HG02759 (cell line): Measurements from ENCODE around the gene MBNL2.

Experiments used
- ATAC-seq: cut with Tn5 transposase; IDR thresholded peaks from one replicate; pipeline ENCODE4 v1.9.1; 2021; ENCODE audit warnings: mild to moderate bottlenecking, moderate library complexity; ENCODE audit not compliant: unreplicated experiment

Gene MBNL2

DNA sequence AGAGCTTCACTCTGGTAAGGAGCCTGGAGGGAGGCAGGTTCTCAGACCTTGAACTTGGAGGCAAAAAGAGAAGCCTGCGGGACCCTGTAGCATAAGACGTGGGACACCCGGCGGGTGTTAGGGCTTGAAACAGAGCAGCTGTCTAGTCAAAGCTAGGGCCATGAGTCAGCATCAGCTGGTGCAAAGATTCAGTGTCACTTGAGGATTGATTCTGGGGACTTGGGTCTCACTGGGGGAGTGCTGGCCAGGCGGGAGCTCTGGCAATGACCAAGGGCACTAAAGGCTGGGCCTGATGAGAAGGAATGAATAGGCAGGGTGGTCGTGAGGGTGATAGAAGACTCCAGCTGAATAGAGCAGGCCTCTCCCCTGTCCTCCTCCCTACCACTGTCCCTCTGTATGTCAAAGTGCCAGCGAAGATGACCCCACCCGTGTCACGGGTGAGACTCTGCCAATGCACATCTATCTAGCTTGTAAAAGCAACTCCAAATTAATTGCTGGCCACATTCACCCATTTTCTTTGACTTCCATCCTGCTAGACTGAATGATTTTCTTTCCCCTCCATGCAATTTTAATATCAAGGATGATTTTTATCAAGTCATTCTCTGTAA lies 97.1 kb downstream of the MBNL2 start:
- ATAC-seq: no peak

DNA sequence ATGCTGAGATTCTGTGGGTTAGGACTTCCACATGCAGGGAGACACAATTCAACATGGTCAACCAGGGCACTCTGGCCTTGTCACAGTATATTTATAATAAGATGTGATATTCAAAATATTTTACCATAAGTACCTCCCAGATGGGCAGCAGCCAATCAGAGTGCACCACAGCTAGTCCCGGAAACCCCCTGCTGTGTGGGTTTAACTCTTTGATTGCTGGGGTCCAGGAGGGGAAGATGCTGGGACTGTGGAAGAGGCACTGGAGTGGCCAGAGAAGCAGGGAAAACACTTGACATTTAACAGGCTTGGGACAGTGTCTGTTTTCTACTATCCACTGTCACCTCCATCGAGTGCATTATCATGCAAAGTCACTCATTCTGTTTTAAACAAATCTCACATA lies 99.0 kb downstream of the MBNL2 start:
- ATAC-seq: no peak

DNA sequence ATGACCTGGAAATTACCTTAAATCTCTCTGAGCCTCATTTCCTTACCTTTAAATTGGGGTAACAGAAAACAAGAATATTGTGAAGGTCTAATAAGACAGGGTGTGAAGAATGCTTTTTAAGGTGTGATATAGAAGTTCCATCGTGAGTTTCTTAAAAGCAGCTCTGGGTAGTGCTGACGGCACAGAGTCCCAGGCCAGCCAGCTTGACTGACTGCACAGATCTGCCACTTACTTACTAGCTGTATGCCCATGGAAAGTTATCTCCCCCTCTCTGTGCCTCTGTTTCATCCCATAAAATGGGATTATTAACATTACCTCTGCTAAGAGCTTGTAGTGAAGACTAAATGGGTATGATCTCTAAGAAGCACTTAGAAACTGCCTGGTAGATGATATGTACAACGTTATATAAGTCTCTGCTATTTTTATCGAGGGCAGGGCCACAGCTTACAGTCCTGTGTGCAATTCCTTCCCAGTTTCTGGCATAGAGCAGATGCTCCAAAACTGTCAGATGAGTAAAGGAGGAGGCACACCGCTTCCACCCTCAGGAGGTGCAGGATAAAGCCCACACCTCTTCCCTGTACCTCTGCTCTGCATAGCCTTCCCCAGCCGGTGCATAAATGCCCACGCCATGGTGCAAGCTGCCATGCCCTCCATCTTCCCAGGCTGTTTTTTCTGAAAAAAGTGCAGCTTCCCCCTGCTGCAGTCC lies 99.6 kb downstream of the MBNL2 start:
- ATAC-seq: no peak

DNA sequence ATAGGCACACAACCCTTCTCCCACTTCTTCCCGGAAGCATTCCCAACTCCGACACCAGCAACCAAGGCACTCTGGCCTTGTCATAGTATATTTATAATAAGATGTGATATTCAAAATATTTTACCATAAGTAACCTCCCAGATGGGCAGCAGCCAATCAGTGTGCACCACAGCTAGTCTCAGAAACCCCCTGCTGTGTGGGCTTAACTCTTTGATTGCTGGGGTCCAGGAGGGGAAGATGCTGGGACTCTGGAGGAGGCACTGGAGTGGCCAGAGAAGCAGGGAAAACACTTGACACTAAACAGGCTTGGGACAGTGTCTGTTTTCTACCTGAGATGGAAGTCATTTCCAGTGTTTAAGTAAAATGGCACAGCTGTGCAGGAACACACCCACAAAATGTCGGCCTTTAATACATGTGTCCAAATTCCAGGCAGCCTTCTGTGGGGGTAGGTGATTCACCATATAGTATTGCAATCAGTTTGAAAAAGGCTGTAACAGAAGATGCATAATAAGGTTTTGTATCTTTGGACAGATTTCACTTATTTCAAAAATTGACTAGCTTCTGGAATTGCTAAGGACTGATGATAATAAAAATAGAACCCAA lies 100.7 kb downstream of the MBNL2 start:
- ATAC-seq: no peak

DNA sequence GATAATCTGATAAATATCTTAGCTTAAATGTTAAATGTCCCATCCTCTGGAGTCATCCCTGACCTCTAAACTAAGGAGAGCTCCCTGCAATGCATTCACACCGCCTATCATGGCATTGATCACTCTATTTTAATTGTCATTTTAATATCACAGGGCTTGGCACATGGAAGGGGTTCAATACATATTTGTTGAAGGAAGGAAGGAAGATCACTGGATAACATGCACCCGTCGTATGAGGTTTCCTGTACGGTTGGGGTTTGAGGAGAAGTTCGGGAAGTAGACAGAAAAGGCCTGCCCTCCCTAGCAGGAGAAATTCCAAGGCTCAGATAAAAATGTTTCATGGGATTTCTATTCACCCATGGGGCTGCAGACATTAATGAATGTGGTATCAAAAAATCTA lies 102.0 kb downstream of the MBNL2 start:
- ATAC-seq: no peak

DNA sequence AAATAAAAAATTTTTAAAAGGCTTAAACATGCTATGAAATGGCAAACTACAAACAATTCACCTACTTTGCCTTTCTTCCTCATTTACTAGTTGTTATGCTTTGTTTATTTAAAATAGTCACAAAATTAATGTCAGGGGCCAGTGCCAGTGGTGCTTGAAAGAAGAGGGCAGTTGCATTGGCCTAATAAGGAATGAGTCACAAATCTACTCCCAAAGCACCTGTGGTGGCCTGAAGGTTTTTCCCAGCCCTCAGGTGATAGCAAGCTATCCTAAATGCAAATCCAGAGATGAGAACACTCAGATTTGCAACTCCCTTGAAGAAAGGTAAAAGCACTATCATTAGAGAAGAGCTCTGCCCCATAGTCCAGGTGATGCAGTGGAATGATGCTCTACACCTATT lies 103.6 kb downstream of the MBNL2 start:
- no peak for ATAC-seq

DNA sequence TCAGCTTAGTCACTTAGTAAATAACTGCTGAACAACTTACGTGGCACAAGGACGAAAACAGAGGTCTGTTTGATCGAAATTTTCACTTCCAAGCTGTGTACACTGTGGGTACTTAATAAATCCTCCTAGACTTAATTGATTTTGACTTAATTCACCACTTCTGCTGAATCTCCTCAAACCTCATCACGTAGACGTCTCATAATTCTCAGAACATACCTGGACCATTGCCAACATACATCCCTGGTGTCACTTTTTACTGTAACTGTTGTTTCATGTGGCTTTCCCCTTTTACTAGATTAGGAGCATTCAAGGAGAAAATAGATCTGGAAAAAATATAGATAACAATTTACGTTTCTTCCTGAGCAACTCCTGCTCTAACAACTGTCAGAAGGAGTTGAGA lies 105.0 kb downstream of the MBNL2 start:
- no peak for ATAC-seq

DNA sequence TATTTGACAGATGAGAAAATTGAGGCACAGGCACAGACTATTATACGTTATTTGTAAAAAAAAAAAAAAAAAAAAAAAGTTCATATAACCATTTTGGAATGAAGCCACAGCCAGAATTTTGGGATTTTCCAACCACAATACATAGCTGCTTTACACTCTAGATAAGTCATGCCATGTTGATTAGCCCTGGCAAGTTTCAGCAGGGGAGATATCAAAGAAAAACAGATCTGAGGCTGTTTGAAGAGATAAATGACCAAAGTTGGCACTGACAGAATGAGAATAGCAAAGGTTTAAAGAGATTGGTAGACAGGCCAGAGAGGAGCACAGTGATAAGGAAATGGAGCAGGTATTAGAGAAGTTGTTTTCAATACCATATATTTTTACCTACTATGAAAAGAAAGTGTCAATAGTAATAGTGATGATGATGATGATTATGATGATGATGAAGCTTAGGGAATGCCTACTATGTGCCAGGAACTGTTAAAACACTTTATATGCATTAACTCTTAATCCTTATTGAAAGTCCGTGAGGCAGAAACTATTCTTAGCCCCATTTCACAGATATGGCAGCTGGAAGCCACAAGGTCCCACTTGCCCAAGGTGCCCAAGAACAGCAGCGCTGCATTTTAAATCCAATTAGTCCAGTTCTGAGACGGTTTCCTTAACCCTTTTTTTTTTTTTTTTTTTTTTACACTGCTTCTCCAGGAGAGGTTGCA lies 105.5 kb downstream of the MBNL2 start:
- ATAC-seq: no peak

DNA sequence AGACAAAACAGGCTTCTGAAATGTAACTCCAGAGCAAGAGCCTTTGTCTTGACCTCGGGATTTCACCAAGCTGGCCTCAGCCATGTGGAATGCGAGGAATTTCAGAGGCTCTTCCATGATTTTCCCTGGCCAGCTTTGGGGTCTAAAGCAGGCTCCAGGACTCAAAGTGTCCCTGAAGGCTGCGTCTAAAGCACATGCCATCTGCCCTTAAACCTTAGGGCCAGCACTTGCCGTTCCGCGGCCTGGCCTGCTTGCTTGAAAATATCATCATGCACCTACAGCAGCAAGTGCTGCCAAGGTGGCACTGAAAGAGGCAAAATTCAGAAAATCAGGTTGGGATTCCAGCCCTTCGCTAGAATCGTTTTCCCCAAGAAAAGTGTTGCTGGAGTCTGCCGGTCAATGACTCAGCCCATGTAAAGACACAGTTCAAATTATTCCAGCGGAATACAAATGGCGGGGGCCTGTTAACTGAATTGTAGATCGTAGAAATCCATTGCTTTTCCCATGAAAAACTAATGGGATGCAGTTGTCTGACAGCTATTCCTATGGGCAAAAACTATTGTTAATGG lies 106.2 kb downstream of the MBNL2 start:
- no peak for ATAC-seq

DNA sequence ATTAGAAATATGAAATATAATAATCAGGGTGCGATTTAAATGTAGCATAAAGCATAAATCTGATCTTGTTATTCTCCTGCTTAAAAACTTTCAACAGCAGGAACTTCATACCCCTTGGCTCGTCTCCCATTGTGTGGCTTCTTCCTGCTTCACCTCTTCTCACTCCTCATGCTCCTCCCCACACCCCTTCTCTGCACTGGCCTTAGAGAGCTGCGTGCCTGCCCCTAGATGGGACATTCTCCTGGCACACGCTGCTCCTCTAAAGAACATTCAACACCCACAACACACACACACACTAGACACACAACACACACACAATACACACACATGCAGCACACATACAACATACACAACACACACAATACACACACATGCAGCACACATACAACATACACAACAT lies 107.2 kb downstream of the MBNL2 start:
- no peak for ATAC-seq

DNA sequence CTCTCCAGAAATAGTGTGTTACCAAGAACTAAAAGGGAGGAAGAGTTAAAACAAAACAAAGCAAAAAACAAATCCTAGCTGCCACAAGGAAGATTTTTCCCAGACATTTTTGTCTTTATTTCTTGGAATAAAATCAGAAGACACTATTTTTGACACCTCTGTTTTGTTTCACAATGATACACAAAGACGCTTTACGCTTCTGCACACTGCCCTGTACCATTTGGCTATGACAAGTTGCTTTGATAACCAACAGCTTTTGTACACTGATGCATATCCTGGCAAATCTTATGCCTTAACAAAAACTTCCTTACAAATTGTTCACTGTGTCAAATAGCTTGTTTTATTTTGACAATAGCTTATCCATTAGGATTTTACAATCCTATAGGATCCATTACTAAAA lies 108.3 kb downstream of the MBNL2 start:
- ATAC-seq: no peak

DNA sequence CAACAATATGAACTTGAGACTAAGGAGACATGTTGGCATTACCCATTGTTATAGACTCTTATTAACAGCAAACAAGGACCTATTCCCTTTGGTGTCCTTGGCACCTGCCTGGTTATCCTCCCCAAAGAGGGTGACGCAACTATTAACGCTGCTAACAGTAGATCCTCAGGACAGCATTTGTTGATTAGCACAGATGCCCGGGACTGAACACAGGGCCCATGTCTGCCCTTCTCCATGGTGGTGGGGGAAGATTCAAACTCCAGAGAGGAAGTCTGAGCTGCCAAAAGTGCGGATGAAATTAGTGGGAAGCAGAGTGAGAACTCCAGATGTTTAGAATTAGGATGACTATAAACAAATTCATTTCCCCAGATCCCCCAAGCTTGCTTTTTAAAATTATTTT lies 110.6 kb downstream of the MBNL2 start:
- no peak for ATAC-seq

DNA sequence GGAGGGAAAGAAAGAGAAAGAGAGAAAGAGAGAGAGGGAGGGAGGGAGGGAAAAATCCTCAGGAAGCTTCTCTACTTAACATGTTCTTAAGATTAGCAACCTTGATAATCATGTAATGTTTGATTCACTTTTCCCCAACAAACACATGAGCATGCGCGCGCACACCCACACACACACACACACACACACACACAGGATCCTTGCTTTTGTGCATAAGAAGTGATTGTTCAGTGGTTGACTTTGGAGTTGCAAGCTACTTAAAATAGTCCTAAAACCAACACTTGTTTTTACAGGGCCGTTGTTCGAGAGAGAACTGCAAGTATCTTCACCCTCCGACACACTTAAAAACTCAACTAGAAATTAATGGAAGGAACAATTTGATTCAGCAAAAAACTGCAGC lies 111.8 kb downstream of the MBNL2 start:
- ATAC-seq: no peak

DNA sequence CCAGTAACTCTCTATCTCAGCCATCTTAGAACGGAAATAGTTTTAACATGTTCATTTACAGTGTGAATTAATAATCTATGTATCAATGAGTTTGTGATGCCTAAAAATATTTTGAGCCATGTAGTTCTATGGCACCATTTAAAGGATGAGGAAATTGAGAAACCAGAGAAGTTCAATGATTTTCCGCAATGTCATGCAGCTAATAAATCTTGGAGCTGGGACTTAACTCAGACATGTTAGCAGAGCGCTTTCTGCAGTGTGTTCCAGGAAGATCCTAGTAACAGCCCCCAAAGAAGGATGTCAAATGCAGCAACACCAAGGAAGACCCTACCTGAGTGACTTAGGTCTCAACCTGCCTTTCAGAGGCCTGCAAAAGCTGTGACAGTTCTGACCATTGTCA lies 112.6 kb downstream of the MBNL2 start:
- ATAC-seq: no peak

DNA sequence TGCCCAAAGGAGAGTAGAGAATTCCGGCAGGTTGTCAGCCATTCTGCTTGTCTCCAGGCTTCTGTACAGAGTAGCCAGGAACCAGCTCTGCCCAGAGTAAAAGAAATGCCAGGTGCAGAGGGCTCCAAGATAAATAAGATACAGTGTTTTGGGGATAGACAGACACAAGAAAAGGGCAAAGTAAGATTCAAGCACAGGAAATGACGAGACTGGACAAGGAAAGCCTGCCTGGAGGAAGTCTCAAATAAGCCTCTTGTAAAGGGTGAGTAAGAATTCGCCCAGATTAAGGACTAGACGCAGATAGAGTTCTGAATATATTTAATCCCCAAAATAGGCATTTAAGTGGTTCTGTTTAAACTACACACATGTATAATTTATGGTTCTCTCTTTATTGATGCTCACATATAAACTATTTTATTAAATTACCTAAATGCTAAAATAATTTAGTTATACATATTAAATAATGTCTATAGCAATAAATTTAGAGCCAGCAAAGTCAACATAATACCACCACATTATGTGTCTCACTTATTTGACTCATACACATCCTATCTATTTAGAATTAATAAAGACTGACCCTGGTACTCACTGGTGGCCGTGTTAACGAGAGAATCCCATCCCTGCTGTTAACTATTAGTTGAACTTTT lies 113.5 kb downstream of the MBNL2 start:
- no peak for ATAC-seq

DNA sequence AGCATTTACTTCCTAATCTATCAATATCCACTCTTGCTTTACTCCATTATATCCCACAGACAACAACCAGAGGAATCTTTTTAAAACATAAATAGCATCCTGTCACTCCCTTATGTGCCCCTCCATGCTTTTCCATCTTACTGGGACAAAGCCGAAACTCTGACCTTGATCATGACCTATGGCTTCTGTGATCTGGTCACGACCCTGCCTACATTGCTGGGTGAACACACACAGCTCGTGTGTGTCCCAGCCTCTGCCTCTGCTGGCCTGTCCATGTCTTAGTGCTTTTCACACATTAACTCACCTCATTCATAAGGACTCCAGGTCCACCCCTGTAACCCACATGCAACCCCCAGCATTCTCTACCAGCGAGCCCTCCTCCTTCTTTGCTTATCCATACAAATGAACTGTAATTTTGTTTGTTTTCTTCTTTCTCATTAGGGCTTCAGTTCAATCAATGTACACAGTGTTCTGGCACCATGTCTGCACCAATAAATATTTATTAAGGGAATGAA lies 115.9 kb downstream of the MBNL2 start:
- ATAC-seq: no peak

DNA sequence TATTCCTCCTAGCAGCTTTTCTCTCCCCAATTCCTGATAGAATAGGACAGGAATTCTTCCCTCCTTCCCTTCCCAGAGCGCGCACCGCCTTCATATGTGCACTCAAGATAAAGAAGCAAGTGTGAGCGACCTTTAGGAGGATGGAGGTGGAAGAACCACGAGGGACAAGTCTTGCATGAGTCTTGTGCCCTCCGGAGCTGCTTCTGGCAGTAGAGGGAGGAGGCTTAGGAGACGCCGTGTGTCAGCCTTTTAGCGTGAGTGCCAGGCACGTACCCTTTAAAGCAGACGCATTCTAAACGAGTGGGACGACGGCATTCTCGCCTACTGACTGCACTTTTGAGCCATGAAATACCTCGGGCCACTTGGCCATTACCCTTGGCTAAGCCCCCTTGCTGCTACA lies 116.4 kb downstream of the MBNL2 start:
- ATAC-seq: no peak

DNA sequence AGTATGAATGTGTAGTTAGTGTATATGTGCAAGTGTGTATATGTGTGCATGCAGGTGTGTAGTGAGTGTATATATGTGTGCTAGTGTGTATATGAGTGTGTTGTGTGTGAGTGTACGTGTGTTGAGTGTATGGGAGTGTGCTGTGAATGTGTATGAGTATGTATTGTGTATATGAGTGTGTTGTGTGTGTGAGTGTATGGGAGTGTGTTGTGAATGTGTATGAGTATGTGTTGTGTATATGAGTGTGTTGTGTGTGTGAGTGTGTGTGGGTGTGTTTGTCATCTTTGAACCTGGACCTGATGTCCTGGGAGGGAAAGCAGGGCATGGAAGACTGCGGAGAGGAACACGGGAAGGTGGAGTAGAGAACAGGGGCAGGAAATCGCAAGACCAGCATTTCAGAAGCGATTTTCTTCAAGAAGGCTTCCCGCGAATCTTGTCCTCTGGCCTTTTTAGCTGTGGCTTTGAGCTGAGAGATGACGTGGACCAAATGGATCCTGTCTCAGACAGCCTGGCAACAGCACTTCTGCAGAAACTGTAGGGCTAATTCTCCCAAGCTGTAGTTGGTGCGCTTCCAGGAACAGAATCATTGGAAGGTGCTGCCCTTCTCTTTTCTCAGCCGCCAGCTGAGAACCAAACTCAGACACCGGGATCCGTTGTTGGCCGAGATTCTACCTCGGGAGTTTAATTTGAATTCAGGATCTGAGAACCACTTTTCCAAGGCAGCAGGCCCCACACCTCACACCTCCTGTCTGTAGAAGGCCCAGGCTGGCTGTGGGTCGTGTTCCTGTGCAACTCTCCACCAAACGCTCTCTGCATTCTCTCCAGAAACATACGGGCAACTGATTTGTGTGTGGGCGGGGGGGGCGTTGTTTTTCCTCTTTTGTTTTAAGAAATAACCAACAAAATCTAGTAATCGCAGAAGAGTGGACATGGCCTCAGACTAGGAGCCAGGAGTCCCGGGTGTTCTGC lies 117.2 kb downstream of the MBNL2 start:
- ATAC-seq: no peak

DNA sequence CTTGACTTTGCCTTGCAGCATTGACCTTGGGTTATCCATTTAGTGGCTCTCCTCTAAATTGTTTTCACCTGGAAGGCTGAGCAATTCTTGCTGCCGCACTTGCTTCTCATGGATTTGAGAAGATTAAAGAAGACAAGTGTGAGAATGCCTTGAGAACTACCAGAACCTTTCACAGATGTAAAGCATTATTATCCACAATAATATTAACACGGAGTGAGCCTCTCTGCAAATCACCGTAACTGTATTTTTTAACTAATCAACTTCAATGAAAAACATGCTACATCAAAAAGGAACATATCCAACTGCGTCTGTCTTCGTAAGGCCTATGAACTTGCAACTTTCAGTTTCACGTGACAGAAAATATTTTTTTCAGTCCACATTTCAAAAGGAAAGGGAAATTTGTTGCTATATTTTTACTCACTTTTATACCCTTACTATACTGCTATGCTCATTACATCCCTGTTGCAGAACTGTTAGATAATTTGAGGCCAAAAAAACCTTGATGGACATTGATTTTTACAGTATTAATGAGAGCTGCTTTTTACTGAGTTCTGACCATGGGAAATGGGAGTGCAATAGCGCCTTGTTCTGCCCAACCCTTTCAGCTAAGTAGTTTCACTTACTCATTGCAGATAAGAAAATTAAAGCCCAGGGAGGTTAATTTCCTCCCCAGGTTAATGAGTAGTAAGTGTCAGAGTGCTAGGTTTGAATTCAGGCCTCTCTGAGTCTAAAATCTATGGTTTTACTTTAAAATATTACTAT lies 118.0 kb downstream of the MBNL2 start:
- no peak for ATAC-seq
